GM19023 (cell line): ENCODE data around the gene GBE1.
"Not testable (repeated sequence)": the region's sequence is repeated elsewhere in the genome, so short reads cannot be mapped to it uniquely, and the experiment has no call there.

ENCODE experiments used
- ATAC-seq: cut with Tn5 transposase; IDR thresholded peaks from one replicate; pipeline ENCODE4 v1.9.1; 2021; ENCODE audit warnings: mild to moderate bottlenecking, moderate library complexity; ENCODE audit not compliant: unreplicated experiment

GBE1 gene

GRCh38 chr3:81760924-81761903 lies at the start of gene GBE1:
Gene GBE1, minus strand, starts transcription at chr3:81761645. Its CDS starts 128 bp downstream, at chr3:81761517.
- ATAC-seq, result peak; percentile 91

DNA sequence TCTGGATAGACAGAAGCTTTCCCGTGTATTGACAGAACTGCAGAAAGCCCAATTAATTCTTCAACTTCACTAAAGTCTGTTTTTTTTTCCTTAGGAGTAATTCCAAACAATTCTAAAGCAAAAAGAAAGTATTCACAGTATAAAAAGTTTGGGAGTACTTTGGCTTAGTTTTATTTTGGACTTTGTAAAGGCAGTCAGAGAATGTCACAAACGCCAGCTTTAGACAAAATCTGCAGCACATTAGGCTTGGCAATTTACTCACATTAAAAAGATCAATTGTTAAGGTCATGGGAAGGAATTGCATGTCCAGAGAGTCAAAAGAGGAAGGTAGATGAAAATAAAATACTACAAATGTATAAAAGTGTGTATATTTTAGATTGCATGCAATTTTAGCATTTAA lies 47.5 kb upstream of the GBE1 start:
- ATAC-seq, result no peak

GRCh38 chr3:81799403-81799802 lies 38.0 kb upstream of the GBE1 start:
- no peak for ATAC-seq

DNA sequence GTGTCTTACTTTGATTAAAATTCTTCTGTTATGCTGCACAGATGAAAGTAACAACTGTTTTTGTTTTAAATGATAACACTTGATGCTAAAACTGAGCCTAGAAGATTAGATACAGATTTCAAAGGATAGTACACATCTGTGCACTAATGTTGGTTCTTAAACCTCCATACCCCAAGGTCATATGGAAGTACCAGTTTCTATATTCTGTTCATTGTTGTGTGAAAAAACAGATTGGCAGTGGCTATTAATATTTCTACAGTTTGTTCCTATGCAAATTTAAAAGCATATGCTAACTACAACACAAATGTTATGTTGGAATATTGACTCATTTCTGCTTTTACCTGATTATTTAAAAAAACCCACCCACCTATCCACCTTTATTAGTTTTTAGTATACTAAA lies 32.0 kb upstream of the GBE1 start:
- ATAC-seq, result no peak

DNA sequence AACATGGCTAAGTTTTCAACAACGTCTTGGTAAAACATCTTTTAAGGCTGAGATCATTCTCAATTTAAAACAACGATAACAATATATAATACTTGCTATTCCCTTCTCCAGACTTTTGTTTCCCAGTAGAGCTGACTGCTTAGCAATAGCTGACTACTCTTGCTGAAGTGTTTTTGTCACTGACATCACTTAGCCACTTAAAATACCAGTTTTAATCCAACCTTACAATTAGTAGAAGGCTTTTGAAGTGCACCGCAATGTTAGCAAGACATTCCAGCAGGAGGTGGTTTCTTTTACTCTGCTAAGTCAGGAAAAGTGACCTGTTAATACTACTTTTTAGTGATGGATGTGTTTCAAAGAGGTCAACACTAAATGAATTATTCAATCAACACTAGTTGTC lies 28.7 kb upstream of the GBE1 start:
- no peak for ATAC-seq

DNA sequence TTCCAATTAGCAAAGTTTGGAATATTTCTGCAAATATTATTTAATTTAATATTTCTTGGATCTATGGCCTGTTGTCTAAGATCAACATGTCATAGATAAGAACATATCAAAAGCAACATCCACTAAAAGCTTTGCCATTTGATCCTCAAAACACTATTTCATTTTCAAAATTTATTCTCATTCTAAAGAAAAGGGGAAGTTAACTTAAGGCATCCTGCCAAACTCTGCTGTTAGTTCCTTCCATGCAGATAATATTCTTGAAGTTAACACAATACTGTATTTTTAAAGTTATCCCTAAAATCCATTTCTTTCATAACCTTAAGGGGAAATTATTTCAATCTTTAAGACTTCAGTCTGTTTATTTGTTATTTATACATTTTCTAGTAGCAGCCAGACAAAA lies 28.2 kb upstream of the GBE1 start:
- ATAC-seq, result no peak

GRCh38 chr3:81788610-81789009 lies 27.2 kb upstream of the GBE1 start:
- ATAC-seq, result peak; percentile 65

DNA sequence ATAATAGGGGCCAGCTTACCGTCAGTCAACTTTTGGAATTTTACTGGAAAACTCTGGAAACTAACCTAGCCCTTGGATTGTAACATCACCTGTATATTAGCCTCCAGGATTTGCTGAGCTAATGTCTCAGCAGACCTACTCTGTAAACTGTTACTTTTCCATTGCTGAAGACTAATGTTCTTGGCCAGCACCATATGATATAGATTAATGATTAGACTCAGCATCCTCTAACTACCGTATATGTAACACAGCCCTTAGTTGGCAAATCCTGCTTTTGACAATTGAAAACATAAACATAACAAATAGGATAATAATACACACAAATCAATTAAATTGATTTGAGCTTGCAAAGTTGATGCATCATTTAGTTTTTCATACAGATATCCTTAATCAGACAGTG lies 26.6 kb upstream of the GBE1 start:
- no peak for ATAC-seq

DNA sequence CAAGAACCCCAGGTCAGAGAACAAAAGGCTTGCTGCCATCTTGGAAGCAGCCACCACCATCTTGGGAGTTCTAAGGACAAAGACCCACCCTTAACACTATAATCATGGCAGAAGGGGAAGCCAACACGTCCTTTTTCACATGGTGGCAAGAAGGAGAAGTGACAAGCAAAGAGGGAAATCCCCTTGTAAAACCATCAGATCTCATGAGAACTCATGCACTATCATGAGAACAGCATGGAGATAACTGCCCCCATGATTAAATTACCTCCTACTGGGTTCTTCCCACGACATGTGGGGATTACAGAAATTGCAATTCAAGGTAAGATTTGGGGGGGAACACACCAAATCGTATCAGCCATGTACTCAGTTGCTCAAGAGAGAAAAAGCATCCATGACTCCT lies 21.1 kb upstream of the GBE1 start:
- no peak for ATAC-seq

GRCh38 chr3:81778678-81779182 lies 17.3 kb upstream of the GBE1 start:
- peak; percentile 49 for ATAC-seq

GRCh38 chr3:81776643-81777042 lies 15.2 kb upstream of the GBE1 start:
- ATAC-seq, result no peak

- no peak for ATAC-seq
These were observed 9.3 kb upstream of the GBE1 start for GRCh38 chr3:81770710-81771109.

- no peak for ATAC-seq
These were observed 7.9 kb upstream of the GBE1 start for GRCh38 chr3:81769299-81769698.

DNA sequence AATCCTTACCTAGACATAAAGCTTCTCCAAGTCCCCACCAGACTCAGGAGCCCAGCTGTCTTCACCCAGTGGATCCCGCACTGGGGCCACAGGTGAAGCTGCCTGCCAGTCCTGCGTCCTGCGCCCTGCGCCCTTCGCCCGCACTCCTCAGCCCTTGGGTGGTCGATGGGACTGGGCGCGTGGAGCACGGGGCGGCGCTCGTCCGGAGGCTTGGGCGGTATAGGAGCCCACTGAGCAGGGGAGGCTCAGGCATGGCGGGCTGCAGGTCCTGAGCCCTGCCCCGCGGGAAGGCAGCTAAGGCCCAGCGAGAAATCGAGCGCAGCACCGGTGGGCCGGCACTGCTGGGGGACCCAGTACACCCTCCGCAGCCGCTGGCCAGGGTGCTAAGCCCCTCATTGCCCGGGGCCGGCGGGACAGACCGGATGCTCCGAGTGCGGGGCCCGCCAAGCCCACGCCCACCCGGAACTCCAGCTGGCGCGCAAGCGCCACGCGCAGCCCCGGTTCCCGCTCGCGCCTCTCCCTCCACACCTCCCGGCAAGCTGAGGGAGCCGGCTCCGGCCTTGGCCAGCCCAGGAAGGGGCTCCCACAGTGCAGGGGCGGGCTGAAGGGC lies 5.9 kb upstream of the GBE1 start:
- ATAC-seq, result not testable (repeated sequence)

DNA sequence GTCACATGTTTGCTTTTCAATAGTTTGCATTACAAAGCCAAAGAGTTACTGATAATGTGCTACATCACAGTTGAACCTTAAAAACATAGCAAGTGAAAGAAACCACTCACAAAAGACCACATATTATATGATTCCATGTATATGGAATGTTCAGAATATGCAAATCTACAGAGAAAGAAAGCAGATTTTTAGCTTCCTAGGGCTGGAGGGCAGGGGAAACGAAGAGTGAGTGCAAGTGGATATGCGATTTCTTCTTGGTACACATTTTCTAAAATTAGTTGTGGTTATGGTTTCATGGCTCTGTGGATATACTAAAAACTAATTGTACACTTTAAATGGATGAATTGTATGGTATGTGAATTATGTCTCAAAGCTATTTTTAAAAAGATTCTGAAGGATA lies 4.0 kb upstream of the GBE1 start:
- ATAC-seq, result no peak

- ATAC-seq, result no peak
These were observed 3.2 kb upstream of the GBE1 start for GRCh38 chr3:81764665-81765064.

GRCh38 chr3:81764002-81764401 lies 2.6 kb upstream of the GBE1 start:
- ATAC-seq, result no peak

DNA sequence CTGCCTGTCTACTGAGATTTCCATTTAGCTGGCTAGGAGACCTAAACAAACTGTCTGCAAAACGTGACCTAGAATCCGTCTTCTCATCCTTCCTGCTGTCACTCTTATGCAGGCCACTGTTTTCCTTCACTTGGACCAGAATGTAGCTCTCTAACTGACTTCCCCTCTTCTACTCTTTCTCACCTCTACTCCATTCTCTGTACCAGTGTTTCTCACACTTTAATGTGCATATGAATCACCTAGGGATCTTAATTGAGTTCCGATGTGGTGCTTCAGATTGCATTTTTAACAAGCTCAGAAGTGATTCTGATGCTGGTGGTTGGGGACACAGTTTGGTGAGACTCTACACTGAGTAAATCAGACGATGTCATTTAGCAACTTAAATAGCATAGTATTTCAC lies 1.6 kb upstream of the GBE1 start:
- no peak for ATAC-seq

DNA sequence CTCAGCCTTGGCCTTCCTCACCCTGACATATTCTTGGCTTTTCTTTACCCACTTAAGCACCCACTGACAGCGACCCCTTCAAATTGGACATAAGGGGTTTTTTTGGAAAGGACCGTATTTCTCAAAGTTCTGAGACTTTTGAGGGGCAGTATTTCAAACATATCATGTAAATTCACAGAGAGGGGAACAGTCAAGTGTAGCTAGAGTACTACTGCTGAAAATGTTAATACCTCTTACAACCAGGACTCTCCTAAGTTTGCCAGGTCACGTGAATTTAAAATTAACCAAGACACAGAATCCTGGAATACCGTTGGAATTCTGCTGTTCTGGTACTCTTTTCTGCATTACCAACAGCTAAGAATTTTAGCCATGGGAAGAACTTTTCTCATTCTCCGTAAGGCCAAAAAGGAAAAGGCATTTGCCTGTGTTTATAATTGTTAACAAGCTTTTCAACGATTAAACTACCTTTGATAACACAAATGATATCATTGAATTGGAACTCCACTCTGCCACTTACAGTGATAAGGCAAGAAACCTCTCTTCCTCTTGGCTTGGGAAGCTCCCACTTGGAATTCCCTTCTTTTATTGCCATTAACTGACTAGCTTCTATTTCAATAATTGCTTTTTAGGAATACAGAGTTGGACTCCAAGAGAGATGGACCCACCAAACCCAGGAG lies 597 bp upstream of the GBE1 start:
- ATAC-seq, result no peak

DNA sequence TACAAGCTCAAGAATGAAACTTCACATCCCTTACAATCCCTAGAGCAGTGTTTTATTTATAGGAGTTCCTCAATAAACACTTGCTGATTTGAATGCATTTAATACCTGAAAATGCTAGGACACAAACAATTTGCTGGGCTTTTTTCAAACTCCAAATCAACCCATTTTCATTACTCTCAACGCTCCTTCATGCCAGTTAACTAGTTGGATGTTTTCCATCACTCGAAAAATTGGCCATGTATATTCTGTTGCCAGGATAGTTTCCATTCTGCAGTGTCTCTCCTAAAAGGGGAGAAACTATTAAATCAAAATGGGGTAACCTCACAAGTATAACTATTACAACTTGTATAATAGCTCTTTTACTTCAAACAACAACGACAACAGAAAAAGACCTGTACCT lies 1.2 kb downstream of the GBE1 start:
- ATAC-seq, result no peak

- ATAC-seq, result not testable (repeated sequence)
These were observed 2.7 kb downstream of the GBE1 start for GRCh38 chr3:81758771-81759170.

DNA sequence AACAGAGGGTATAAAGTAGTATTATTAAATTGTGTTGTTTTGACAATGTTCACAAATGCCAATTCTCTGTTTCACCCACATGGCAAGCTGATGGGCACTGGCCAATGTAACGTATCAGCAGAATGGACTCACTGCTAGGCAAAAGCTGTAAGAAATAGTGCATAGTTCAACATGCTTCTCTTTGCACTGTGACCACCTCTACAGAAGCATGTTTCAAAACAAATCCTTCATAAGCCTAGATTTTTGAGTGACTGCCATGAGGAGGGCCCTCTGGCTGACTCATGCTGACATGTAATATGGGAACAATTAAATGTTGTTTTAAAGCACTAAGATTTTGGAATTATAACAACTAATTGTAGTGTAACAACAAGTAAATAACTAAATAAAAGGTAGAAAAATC lies 3.2 kb downstream of the GBE1 start:
- no peak for ATAC-seq
